Fibroblast of lung (primary cell): ENCODE results near the gene EIF4E.

Experiments
- CTCF ChIP-seq, 2 donors: IDR thresholded peaks in 1 of 2; conservative IDR thresholded peaks in 1 of 2; 1 replicate in 1 of 2; 2 replicates in 1 of 2; pipeline ENCODE4 v1.5.1; 2011 to 2012; ENCODE audit warnings: low read length in 2 of 2, control low read depth in 1 of 2, inconsistent platforms in 1 of 2, low read depth in 1 of 2, mild to moderate bottlenecking in 1 of 2
- EZH2 ChIP-seq: IDR thresholded peaks from 2 replicates; pipeline ENCODE4 v1.5.1; 2012; ENCODE audit warnings: low read length, control low read depth, mild to moderate bottlenecking; ENCODE audit errors: missing control alignments

DNA sequence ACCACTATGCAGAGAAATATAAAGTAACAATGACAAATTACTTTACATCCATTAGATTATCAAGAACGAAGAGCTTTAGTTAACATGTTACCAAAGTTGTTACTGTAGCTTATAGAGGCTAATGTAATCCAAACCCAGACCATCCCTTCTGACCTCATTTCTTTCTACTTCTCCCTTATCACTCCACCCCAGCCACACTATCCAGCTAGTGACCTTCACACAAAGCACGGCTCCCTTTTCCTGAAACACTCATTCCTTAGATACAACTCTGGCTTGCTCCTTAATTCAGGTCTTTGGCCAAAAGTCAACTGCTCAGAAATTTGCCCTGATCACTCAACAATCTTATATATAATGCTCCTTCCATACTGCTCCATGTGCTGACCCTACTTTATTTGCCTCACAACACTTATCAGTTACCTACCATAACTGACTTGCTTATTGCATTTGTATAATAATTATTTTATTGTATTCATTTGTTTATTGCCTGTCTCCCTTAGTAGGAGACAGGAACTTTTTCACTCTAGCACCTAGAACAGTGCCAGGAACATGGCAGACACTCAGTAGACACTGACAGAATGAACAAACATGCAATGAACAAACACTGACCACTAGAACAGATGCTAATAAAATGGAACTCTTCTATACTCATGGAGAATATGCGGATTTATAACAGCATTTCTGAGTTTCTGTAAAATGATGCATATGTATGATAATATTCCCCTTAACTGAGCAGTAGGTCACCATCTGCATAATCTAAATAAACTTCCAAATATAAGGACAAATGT, 67.6 kb downstream of the EIF4E start:
- TF ChIP-seq CTCF (conservative IDR thresholded peaks at IDR 0.05 in 1 of 2, IDR thresholded peaks at IDR 0.05 in 1 of 2; ENCODE audit: low read depth in 1 of 2, low read length in 2 of 2) (no peak), EZH2 (no peak)
